SK-N-SH (cell line): ENCODE data around the gene SETD3. TPM values are rescaled to one million over a fixed set of nuclear protein-coding genes. Genes with fewer than 3 reads are reported as not detected.

ENCODE experiments used
- CTCF ChIA-PET: fragments of 300-600, 350-600 bp; formaldehyde crosslinking; extraction: SDS; loops from one replicate; lab custom pipeline; 2021; lab: Yijun Ruan, JAX
- POLR2A ChIA-PET: fragments of 350-600 bp; sonication (Branson Sonifier 250); formaldehyde crosslinking; extraction: SDS; loops from one replicate; lab custom pipeline; 2020; ENCODE audit warnings: antibody characterized with exemption, inconsistent platforms; lab: Yijun Ruan, JAX
- DNase-seq: peaks from one replicate; pipeline ENCODE4 v3.0.0; 2012
- H2AFZ ChIP-seq: fragments of 200-600 bp; sonication (generic); 2 replicates; pipeline ENCODE4 v1.8.1; 2016; ENCODE audit warnings: antibody characterized with exemption, mild to moderate bottlenecking, low read depth
- H3F3A ChIP-seq: fragments of 200-600 bp; sonication (generic); replicated peaks from 2 replicates; pipeline ENCODE3; 2016; ENCODE audit warnings: antibody characterized with exemption, mild to moderate bottlenecking; ENCODE audit not compliant: insufficient read depth
- H3K27ac ChIP-seq, 2 experiments: fragments of 200-500 bp in 1 of 2; fragments of 200-600 bp in 1 of 2; sonication (Bioruptor generic) in 1 of 2; sonication (generic), shearing (Covaris generic) in 1 of 2; 2 replicates each; pipeline versions ENCODE4 v1.5.1 to v1.6.1; 2014 to 2016; ENCODE audit warnings: low read depth in 2 of 2, inconsistent platforms in 1 of 2, low read length in 1 of 2, mild to moderate bottlenecking in 1 of 2, mixed read lengths in 1 of 2
- H3K27me3 ChIP-seq: fragments of 200-600 bp; sonication (generic), shearing (Covaris generic); 2 replicates; pipeline ENCODE4 v1.6.1; 2016; ENCODE audit warnings: mixed run types; ENCODE audit not compliant: insufficient read depth
- H3K36me3 ChIP-seq, 2 experiments: fragments of 200-500 bp in 1 of 2; fragments of 200-600 bp in 1 of 2; sonication (Bioruptor generic) in 1 of 2; sonication (generic) in 1 of 2; replicated peaks in 1 of 2; 2 replicates each; pipeline versions ENCODE3 to v1.5.1; 2014 to 2016; ENCODE audit warnings: low read length in 1 of 2, mild to moderate bottlenecking in 1 of 2; ENCODE audit not compliant: insufficient read depth in 2 of 2, control insufficient read depth in 1 of 2
- H3K4me1 ChIP-seq, 2 experiments: fragments of 200-500 bp in 1 of 2; fragments of 200-600 bp in 1 of 2; sonication (Bioruptor generic) in 1 of 2; sonication (generic), shearing (Covaris generic) in 1 of 2; 2 replicates each; pipeline versions ENCODE4 v1.5.1 to v1.6.1; 2014 to 2016; ENCODE audit warnings: low read depth in 1 of 2, low read length in 1 of 2, mixed run types in 1 of 2; ENCODE audit not compliant: insufficient read depth in 2 of 2, control insufficient read depth in 1 of 2
- H3K4me2 ChIP-seq: fragments of 200-600 bp; sonication (generic), shearing (Covaris generic); 2 replicates; pipeline ENCODE4 v1.6.1; 2017; ENCODE audit warnings: mixed run types
- H3K4me3 ChIP-seq, 2 experiments: fragments of 200-500 bp in 1 of 2; fragments of 200-600 bp in 1 of 2; sonication (Bioruptor generic) in 1 of 2; sonication (generic), shearing (Covaris generic) in 1 of 2; 2 replicates each; pipeline versions ENCODE4 v1.5.1 to v1.8.1; 2014 to 2016; ENCODE audit warnings: low read depth in 2 of 2, inconsistent platforms in 1 of 2, low read length in 1 of 2, mild to moderate bottlenecking in 1 of 2, mixed read lengths in 1 of 2, moderate library complexity in 1 of 2
- H3K79me2 ChIP-seq: fragments of 200-600 bp; sonication (generic); 2 replicates; pipeline ENCODE4 v1.8.1; 2017; ENCODE audit warnings: mild to moderate bottlenecking; ENCODE audit not compliant: insufficient read depth
- H3K9ac ChIP-seq: fragments of 200-600 bp; sonication (generic); 2 replicates; pipeline ENCODE4 v1.6.1; 2017; ENCODE audit warnings: mixed run types
- H3K9me2 ChIP-seq: fragments of 200-600 bp; sonication (generic); 2 replicates; pipeline ENCODE4 v1.6.1; 2017; ENCODE audit warnings: mixed run types
- H3K9me3 ChIP-seq: fragments of 200-600 bp; sonication (generic); 2 replicates; pipeline ENCODE4 v1.6.1; 2017; ENCODE audit warnings: mixed run types, mild to moderate bottlenecking, moderate library complexity
- H4K20me1 ChIP-seq: fragments of 200-600 bp; sonication (generic); 2 replicates; pipeline ENCODE4 v1.6.1; 2017; ENCODE audit warnings: mild to moderate bottlenecking, mixed run types; ENCODE audit not compliant: insufficient read depth
- EP300 ChIP-seq, 2 experiments: IDR thresholded peaks; 2 replicates each; pipeline versions ENCODE4 v1.4.0 to v1.6.1; 2012; ENCODE audit warnings: borderline replicate concordance in 1 of 2, low read depth in 1 of 2, low read length in 1 of 2
- EZH2phosphoT487 ChIP-seq: fragments of 200-600 bp; sonication (generic); IDR thresholded peaks from 2 replicates; pipeline ENCODE4 v1.6.1; 2017; ENCODE audit warnings: low read depth, mixed run types, mild to moderate bottlenecking, antibody characterized with exemption, moderate library complexity, borderline replicate concordance
- FOSL2 ChIP-seq: IDR thresholded peaks from 2 replicates; pipeline ENCODE4 v1.4.0; 2012; ENCODE audit warnings: low read depth, mild to moderate bottlenecking, moderate library complexity, borderline replicate concordance
- FOXM1 ChIP-seq: IDR thresholded peaks from 2 replicates; pipeline ENCODE4 v1.4.0; 2012; ENCODE audit warnings: low read depth, mild to moderate bottlenecking
- GATA2 ChIP-seq: sonication (generic); formaldehyde crosslinking; IDR thresholded peaks from 2 replicates; pipeline ENCODE4 v1.5.0; 2020; ENCODE audit warnings: mild to moderate bottlenecking, missing genetic modification reagents
- IRF3 ChIP-seq: fragments of 150-350 bp; IDR thresholded peaks from 2 replicates; pipeline ENCODE4 v1.6.1; 2016; ENCODE audit warnings: mild to moderate bottlenecking, low read depth, low read length
- JUND ChIP-seq: IDR thresholded peaks from 2 replicates; pipeline ENCODE4 v1.4.0; 2012
- MAX ChIP-seq: IDR thresholded peaks from 2 replicates; pipeline ENCODE4 v1.4.0; 2012; ENCODE audit warnings: low read depth
- NFIC ChIP-seq: IDR thresholded peaks from 2 replicates; pipeline ENCODE4 v1.4.0; 2012; ENCODE audit warnings: borderline replicate concordance
- POLR2AphosphoS5 ChIP-seq: IDR thresholded peaks from 2 replicates; pipeline ENCODE4 v1.6.1; 2012; ENCODE audit warnings: low read depth, low read length
- REST ChIP-seq: IDR thresholded peaks from 2 replicates; pipeline ENCODE4 v1.6.1; 2012; ENCODE audit warnings: mild to moderate bottlenecking, low read depth, low read length, moderate library complexity
- SIN3A ChIP-seq: IDR thresholded peaks from 2 replicates; pipeline ENCODE4 v1.6.1; 2012; ENCODE audit warnings: low read depth, mild to moderate bottlenecking, low read length, moderate library complexity, borderline replicate concordance
- TCF12 ChIP-seq: IDR thresholded peaks from 2 replicates; pipeline ENCODE4 v1.4.0; 2012
- USF2 ChIP-seq: fragments of 150-350 bp; IDR thresholded peaks from 2 replicates; pipeline ENCODE4 v1.6.1; 2017; ENCODE audit warnings: antibody characterized with exemption, low read length, low read depth, borderline replicate concordance
- ZBTB33 ChIP-seq: IDR thresholded peaks from 2 replicates; pipeline ENCODE4 v1.4.0; 2012; ENCODE audit warnings: low read depth, borderline replicate concordance
- WGBS: methylation state at CpG from one replicate; pipeline ENCODE4 v1.1.6; 2017; ENCODE audit warnings: low lambda C conversion rate; 5-methylcytosine and 5-hydroxymethylcytosine counted together
- polyA plus RNA-seq, 3 experiments: library from polyadenylated mRNA; depleted of rRNA; stranded (reverse); fragments of >200 nt; gene quantifications; 2 replicates each; pipeline ENCODE4 v1.2.3, GENCODE V29; 2012

SETD3 gene
- polyA plus RNA-seq, 1 of the 3 experiments (the other 2 are of a cell fraction): 19.1 TPM

GRCh38 chr14:99377951-99378350 is 102.7 kb downstream of the SETD3 start:
- TF ChIP-seq NFIC (no peak), FOSL2 (no peak), FOXM1 (no peak), ZBTB33 (no peak), MAX (no peak), POLR2AphosphoS5 (no peak), USF2 (no peak), IRF3 (no peak), SIN3A (no peak), TCF12 (no peak), GATA2 (CRISPR knock-in tag) (no peak), EZH2phosphoT487 (no peak), REST (no peak), EP300 (IDR thresholded peaks at IDR 0.05; ENCODE audit: borderline replicate concordance in 1 of 2, low read depth in 1 of 2, low read length in 1 of 2) (no peak), JUND (no peak)
- TF ChIP-seq, all 33 proteins: peak for 0
- ChIA-PET CTCF (interaction anchor here (1.0 to 3.2 kb wide), 2 partner anchors 12 to 15 kb away, joined by 3 to 10 read pairs; no protein-coding TSS in a partner anchor), POLR2A (no interaction called here)
- H3F3A ChIP-seq: peaks cover 3% of the 10 kb centered on the region
- H3K27ac ChIP-seq: no peak overlapping the region
- H3K9ac ChIP-seq: no peak overlapping the region
- H3K4me2 ChIP-seq: no peak overlapping the region
- H4K20me1 ChIP-seq: no peaks in the 10 kb centered on the region
- no peaks in the 10 kb centered on the region for H3K4me1 ChIP-seq
- 61% methylated on average over 7 of the region's 9 CpGs for WGBS
- no peaks in the 10 kb centered on the region for H3K9me2 ChIP-seq
- H3K36me3 ChIP-seq: no peaks in the 10 kb centered on the region
- DNase-seq: no peak
- H2AFZ ChIP-seq: no peak overlapping the region
- no peak overlapping the region for H3K4me3 ChIP-seq
- H3K9me3 ChIP-seq: no peaks in the 10 kb centered on the region
- H3K79me2 ChIP-seq: no peaks in the 10 kb centered on the region
- H3K27me3 ChIP-seq: peaks cover 11% of the 10 kb centered on the region
